Lung (tissue), 12 donors: Measurements from ENCODE around the gene TLE1. TPM values are rescaled to one million over a fixed set of nuclear protein-coding genes. Genes with fewer than 3 reads are reported as not detected.

Experiments
- ATAC-seq: fragments of 200-7000 bp; cut with Tn5 transposase; one replicate; pipeline ENCODE4 v1.9.1; 2020; ENCODE audit warnings: moderate number of reproducible peaks; ENCODE audit not compliant: insufficient read depth, low FRiP score
- DNase-seq, 3 donors: peaks; one replicate each; pipeline ENCODE4 v3.0.0-alpha.2; 2013 to 2017
- H3K27ac ChIP-seq, 2 donors: one replicate each; pipeline ENCODE4 v1.5.1; 2013; ENCODE audit warnings: mild to moderate bottlenecking in 2 of 2, moderate library complexity in 2 of 2, control low read depth in 1 of 2, inconsistent platforms in 1 of 2, low read depth in 1 of 2, low read length in 1 of 2
- H3K27me3 ChIP-seq, 3 donors: one replicate each; pipeline ENCODE4 v1.5.1; 2013; ENCODE audit warnings: low read length in 2 of 3; ENCODE audit not compliant: control insufficient read depth in 3 of 3, insufficient read depth in 3 of 3
- H3K36me3 ChIP-seq, 4 donors: one replicate each; pipeline ENCODE4 v1.5.1; 2013; ENCODE audit warnings: low read length in 4 of 4, mild to moderate bottlenecking in 1 of 4, moderate library complexity in 1 of 4; ENCODE audit not compliant: control insufficient read depth in 4 of 4, insufficient read depth in 4 of 4
- H3K4me1 ChIP-seq, 5 donors: one replicate each; pipeline ENCODE4 v1.5.1; 2013; ENCODE audit warnings: low read length in 5 of 5, mild to moderate bottlenecking in 2 of 5, moderate library complexity in 1 of 5; ENCODE audit not compliant: control insufficient read depth in 5 of 5, insufficient read depth in 5 of 5
- H3K4me3 ChIP-seq: one replicate; pipeline ENCODE4 v1.5.1; 2013; ENCODE audit warnings: mild to moderate bottlenecking, control low read depth, moderate library complexity
- H3K9ac ChIP-seq, 2 donors: one replicate each; pipeline ENCODE4 v1.5.1; 2013; ENCODE audit warnings: low read length in 2 of 2, control low read depth in 1 of 2; ENCODE audit not compliant: insufficient read depth in 1 of 2
- H3K9me3 ChIP-seq, 4 donors: one replicate each; pipeline ENCODE4 v1.5.1; 2013; ENCODE audit warnings: low read length in 3 of 4, mild to moderate bottlenecking in 1 of 4, moderate library complexity in 1 of 4; ENCODE audit not compliant: control insufficient read depth in 4 of 4, insufficient read depth in 3 of 4
- CTCF ChIP-seq: IDR thresholded peaks from 2 replicates; pipeline ENCODE4 v1.5.1; 2012; ENCODE audit warnings: mild to moderate bottlenecking; ENCODE audit errors: control extremely low read depth, extremely low read depth
- WGBS, 2 donors: extraction: QIAGEN DNeasy Blood & Tissue Kit; methylation state at CpG; one replicate each; pipeline ENCODE4 v1.1.7; 2013; 5-methylcytosine and 5-hydroxymethylcytosine counted together
- polyA plus RNA-seq, 2 donors: library from polyadenylated mRNA; stranded (reverse); fragments of 200-250 nt; gene quantifications; one replicate each; pipeline ENCODE4 v1.2.1, GENCODE V29; 2013
- total RNA-seq, 2 donors: library from RNA; depleted of rRNA in 1 of 2; stranded (reverse); fragments of >200 nt in 1 of 2; gene quantifications; one replicate each; pipeline ENCODE4 v1.2.1, GENCODE V29; 2014 to 2021
- donor health status: control.
- donor health status: control.
- donor health status: Bipolar disorder and iron deficiency.
- donor health status: healthy.
- donor health status: DM: yes; HTN: yes; CAD: no.

Gene TLE1
- total and polyA plus RNA-seq, 4 donors, result 16.8 to 35.2 (median 19.4) TPM

GRCh38 chr9:81604306-81605169 lies 84.8 kb downstream of the TLE1 start:
- Histone ChIP-seq H3K4me1 (peaks cover 0 to 3% (median 0%) of the 10 kb centered on the region in 5 donors), H3K27me3 (no peaks in the 10 kb centered on the region), H3K4me3 (no peak overlapping the region), H3K9me3 (peaks cover 0 to 2% (median 0%) of the 10 kb centered on the region in 4 donors), H3K27ac (no peak overlapping the region), H3K9ac (no peak overlapping the region), H3K36me3 (peaks cover 0 to 33% (median 19%) of the 10 kb centered on the region in 4 donors)
- ATAC-seq (peak; percentile 24), DNase-seq (peak in 2 of 3 donors; percentile 31 to 47)
- no peak for TF ChIP-seq CTCF
- WGBS, 2 donors, result 78 to 85% methylated on average over 12 of the region's 12 CpGs

- no peak for TF ChIP-seq CTCF
- H3K27me3 ChIP-seq, result no peaks in the 10 kb centered on the region
- DNase-seq (no peak), ATAC-seq (no peak)
- H3K27ac ChIP-seq, result no peak overlapping the region
- H3K4me3 ChIP-seq, result no peak overlapping the region
- no peak overlapping the region for H3K9ac ChIP-seq
- H3K9me3 ChIP-seq, result peaks cover 0 to 2% (median 0%) of the 10 kb centered on the region in 4 donors
- H3K36me3 ChIP-seq, result peaks cover 0 to 34% (median 18%) of the 10 kb centered on the region in 4 donors
- peaks cover 0 to 3% (median 0%) of the 10 kb centered on the region in 5 donors for H3K4me1 ChIP-seq
- WGBS, 2 donors, result 91 to 97% methylated on average over 6 of the region's 6 CpGs
Observed at GRCh38 chr9:81602887-81603680, 86.3 kb downstream of the TLE1 start.

- H3K27ac ChIP-seq, result peak overlapping the region in 1 of 2 donors; percentile 72
Observed at GRCh38 chr9:81601639-81602623, 87.4 kb downstream of the TLE1 start.

More at GRCh38 chr9:81601639-81602623, 87.4 kb downstream of the TLE1 start:
- H3K4me1 ChIP-seq, result peaks cover 0 to 5% (median 0%) of the 10 kb centered on the region in 5 donors
- TF ChIP-seq CTCF, result no peak
- peaks cover 0 to 2% (median 0%) of the 10 kb centered on the region in 4 donors for H3K9me3 ChIP-seq
- no peak overlapping the region for H3K9ac ChIP-seq
- ATAC-seq, result no peak
- 74 to 80% methylated on average over 15 of the region's 15 CpGs for WGBS, 2 donors
- no peak overlapping the region for H3K4me3 ChIP-seq
- H3K27me3 ChIP-seq, result no peaks in the 10 kb centered on the region
- no peak for DNase-seq
- peaks cover 0 to 28% (median 14%) of the 10 kb centered on the region in 4 donors for H3K36me3 ChIP-seq
